ENCODE results near the gene OBSCN.
"Not testable (repeated sequence)": the region's sequence is repeated elsewhere in the genome, so short reads cannot be mapped to it uniquely, and the experiment has no call there.

OBSCN gene

DNA sequence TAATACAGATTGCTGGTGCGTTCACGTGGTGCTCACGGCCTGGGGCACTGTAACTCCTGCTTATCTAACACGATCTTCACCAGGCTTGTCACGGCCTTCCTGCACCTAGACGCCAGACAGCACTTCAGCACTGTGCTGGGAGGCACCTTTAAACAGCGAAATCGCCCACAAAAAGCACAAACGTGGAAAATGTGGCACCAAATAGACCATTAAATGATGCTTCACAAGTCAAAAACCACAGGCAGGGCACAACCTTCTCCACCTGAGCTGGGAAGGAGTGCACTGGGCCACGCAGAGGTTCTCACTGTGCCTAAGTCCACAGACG is 22.2 kb upstream of the OBSCN start:
- in situ Hi-C loops (cut with HindIII; ENCODE audit: low pct_ligation_motif_present, low sequenced_read_pairs) = no loop called here
- no peak for DNase-seq
- Histone ChIP-seq H3K27me3 (replicated peaks) (no peaks in the 10 kb centered on the region), H3K36me3 (replicated peaks) (no peaks in the 10 kb centered on the region), H3K4me3 (ENCODE audit: low read depth, low read length) (no peak overlapping the region), H3K27ac (no peak overlapping the region)
- TF ChIP-seq, protein P1, sequence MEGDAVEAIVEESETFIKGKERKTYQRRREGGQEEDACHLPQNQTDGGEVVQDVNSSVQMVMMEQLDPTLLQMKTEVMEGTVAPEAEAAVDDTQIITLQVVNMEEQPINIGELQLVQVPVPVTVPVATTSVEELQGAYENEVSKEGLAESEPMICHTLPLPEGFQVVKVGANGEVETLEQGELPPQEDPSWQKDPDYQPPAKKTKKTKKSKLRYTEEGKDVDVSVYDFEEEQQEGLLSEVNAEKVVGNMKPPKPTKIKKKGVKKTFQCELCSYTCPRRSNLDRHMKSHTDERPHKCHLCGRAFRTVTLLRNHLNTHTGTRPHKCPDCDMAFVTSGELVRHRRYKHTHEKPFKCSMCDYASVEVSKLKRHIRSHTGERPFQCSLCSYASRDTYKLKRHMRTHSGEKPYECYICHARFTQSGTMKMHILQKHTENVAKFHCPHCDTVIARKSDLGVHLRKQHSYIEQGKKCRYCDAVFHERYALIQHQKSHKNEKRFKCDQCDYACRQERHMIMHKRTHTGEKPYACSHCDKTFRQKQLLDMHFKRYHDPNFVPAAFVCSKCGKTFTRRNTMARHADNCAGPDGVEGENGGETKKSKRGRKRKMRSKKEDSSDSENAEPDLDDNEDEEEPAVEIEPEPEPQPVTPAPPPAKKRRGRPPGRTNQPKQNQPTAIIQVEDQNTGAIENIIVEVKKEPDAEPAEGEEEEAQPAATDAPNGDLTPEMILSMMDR (IDR thresholded peaks at IDR 0.05; ENCODE audit: low read depth, low read length, missing control alignments) = no peak

DNA sequence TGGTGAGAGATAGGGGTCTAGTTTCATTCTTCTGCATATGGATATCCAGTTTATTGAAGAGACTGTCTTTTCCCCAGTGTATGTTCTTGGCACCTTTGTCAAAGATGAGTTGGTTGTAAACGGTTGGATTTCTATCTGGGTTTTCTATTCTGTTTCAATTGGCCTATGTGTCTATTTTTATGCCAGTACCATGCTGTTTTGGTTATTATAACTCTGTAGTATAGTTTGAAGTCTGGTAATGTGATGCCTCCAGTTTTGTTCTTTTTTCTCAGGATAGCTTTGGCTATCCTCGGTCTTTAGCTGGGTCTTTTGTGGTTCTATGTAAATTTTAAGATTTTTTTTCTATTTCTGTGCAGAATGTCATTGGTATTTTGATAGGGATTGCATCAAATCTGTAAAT is 19.6 kb upstream of the OBSCN start:
- H3K36me3 ChIP-seq (replicated peaks); in situ Hi-C loops (cut with HindIII; ENCODE audit: low pct_ligation_motif_present, low sequenced_read_pairs); DNase-seq; H3K4me3 ChIP-seq (ENCODE audit: low read depth, low read length); H3K27me3 ChIP-seq (replicated peaks); H3K27ac ChIP-seq: not testable (repeated sequence)

- Histone ChIP-seq H3K27ac (no peak overlapping the region), H3K4me3 (ENCODE audit: low read depth, low read length) (no peak overlapping the region), H3K27me3 (replicated peaks) (no peaks in the 10 kb centered on the region), H3K36me3 (replicated peaks) (no peaks in the 10 kb centered on the region)
- TF ChIP-seq, protein P1 (IDR thresholded peaks at IDR 0.05; ENCODE audit: low read depth, low read length, missing control alignments) = no peak
- DNase-seq = no peak
- in situ Hi-C loops (cut with HindIII; ENCODE audit: low pct_ligation_motif_present, low sequenced_read_pairs) = no loop called here
These were observed 17.7 kb upstream of the OBSCN start for GRCh38 chr1:228190182-228190581.

- no peaks in the 10 kb centered on the region for H3K36me3 ChIP-seq (replicated peaks)
- H3K27me3 ChIP-seq (replicated peaks) = no peaks in the 10 kb centered on the region
- no peak overlapping the region for H3K27ac ChIP-seq
- H3K4me3 ChIP-seq (ENCODE audit: low read depth, low read length) = no peak overlapping the region
- in situ Hi-C loops (cut with HindIII; ENCODE audit: low pct_ligation_motif_present, low sequenced_read_pairs) = no loop called here
- DNase-seq = no peak
- TF ChIP-seq, protein P1 (IDR thresholded peaks at IDR 0.05; ENCODE audit: low read depth, low read length, missing control alignments) = no peak
These were observed 17.1 kb upstream of the OBSCN start for GRCh38 chr1:228190778-228191177.

DNA sequence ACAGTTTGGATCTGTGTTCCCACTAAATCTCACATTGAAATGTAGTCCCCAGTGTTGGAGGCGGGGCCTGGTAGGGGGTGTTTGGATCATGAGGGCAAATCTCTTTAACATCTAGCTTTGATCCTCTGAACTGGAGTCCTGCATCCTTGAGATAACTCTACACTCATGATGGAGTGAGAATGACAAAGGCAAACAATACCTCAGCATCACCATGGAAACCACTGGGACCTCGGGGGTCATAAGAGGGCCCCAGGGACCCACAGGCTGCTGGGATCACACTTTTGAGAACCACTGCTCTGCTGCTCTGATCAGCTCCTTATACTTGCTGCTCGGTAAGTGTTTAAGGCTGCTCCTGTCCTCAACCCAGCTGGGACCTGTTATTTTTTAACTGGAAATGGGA is 13.4 kb upstream of the OBSCN start:
- H3K27ac ChIP-seq = no peak overlapping the region
- in situ Hi-C loops (cut with HindIII; ENCODE audit: low pct_ligation_motif_present, low sequenced_read_pairs) = no loop called here
- H3K36me3 ChIP-seq (replicated peaks) = no peaks in the 10 kb centered on the region
- H3K4me3 ChIP-seq (ENCODE audit: low read depth, low read length) = no peak overlapping the region
- TF ChIP-seq, protein P1 (IDR thresholded peaks at IDR 0.05; ENCODE audit: low read depth, low read length, missing control alignments) = no peak
- no peak for DNase-seq
- H3K27me3 ChIP-seq (replicated peaks) = no peaks in the 10 kb centered on the region

DNA sequence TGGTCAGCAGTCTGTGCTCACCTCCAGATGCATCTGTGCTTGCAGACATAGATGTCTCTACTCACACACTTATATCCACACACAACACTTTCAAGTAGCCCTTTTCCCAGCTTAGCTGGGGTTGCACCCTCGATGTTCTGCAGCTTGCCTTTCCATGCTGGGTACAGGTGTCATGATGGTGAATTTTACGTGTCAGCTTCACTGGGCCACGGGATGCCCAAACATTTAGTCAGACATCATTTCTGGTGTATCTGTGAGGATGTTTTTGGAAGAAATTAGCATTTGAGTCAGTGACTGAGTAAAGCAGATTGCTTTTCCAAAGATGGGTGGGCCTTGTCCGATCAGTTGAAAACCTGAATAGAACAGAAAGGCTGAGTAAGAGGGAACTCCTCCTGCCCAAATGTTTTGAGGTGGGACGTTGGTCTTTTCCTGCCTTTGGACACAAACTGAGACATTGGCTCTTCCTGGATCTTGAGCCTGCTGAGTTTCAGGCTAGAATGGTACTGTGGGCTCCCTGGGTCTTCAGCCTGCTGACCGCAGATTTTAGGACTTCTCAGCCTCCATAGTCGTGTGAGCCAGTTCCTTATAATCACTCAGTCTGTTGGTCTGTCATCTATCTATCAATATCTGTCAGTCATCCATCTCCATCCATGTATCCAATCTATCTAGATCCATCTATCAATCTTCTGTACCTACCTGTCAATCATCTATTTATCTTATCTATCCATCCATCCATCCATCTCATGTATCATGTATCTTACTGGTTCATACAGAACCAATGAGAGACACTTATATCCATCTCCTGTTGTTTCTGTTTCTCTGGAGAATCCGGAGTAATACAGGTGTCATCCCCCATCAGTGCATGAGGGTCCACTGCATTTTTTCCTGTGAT is 12.7 kb upstream of the OBSCN start:
- DNase-seq = no peak
- Histone ChIP-seq H3K36me3 (replicated peaks) (no peaks in the 10 kb centered on the region), H3K4me3 (ENCODE audit: low read depth, low read length) (no peak overlapping the region), H3K27me3 (replicated peaks) (no peaks in the 10 kb centered on the region), H3K27ac (no peak overlapping the region)
- TF ChIP-seq, protein P1 (IDR thresholded peaks at IDR 0.05; ENCODE audit: low read depth, low read length, missing control alignments) = no peak
- in situ Hi-C loops (cut with HindIII; ENCODE audit: low pct_ligation_motif_present, low sequenced_read_pairs) = no loop called here
